DMS153 treated with DMSO at 0.1 percent for 48 hours (cell line): ENCODE results near the gene RCVRN.
"Not testable (repeated sequence)": the region's sequence is repeated elsewhere in the genome, so short reads cannot be mapped to it uniquely, and the experiment has no call there.

Experiments
- DNase-seq: peaks from one replicate; lab custom pipeline; 2025; ENCODE audit not compliant: unreplicated experiment; lab: John Stamatoyannopoulos, UW

The RCVRN gene

DNA sequence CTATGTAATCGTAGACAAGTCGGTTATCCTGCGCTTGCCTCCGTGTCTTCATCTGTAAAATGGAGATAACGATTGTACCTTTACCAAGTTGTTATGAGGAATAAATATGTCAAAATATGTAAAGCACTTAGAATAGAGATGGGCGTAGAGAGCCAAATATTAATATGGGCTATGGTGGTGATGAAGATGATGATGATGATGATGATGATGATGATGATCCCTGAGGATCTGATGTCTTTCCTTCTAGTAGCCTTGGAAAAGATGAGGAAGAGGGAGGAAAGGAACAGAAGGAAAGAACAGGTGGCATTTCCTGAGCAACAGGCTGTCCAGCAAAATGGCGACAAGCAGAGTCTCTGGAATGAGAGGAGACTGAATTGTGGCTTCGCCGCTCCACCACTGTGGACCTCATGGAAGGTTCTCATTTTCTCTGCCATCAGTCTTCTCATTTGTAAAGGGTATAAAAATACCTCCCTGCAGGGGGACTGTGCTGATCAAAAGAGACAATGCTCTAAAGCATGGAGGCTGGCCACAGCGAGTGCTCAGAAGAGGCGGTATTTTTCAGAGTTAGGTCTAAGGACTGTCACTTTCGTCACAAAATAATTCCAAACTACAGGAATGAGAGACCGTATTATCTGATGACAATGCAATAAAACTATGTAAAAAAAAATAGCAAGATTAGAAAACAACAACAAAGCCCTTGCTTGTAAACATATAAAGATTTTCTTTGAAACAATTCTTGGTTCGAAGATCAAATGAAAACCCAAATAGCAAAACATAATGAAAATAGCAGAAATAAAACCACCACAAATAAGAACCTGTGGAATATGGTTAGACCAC lies 17.2 kb upstream of the RCVRN start:
- DNase-seq: no peak

DNA sequence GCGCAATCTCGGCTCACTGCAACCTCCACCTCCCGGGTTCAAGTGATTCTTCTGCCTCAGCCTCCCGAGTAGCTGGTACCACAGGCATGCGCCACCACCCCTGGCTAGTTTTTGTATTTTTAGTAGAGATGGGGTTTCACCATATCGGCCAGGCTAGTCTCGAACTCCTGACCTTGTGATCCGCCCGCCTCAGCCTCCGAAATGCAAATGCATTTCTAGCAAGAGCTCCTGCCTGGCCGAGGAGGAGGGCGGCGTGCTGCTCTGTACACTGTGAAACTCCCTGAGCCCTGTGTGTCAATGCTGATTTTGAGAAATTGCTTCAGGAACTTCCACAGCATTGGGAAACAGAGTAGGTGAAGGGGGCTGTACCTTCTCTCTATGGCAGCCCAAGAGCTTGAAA lies 16.1 kb upstream of the RCVRN start:
- DNase-seq: not testable (repeated sequence)

DNA sequence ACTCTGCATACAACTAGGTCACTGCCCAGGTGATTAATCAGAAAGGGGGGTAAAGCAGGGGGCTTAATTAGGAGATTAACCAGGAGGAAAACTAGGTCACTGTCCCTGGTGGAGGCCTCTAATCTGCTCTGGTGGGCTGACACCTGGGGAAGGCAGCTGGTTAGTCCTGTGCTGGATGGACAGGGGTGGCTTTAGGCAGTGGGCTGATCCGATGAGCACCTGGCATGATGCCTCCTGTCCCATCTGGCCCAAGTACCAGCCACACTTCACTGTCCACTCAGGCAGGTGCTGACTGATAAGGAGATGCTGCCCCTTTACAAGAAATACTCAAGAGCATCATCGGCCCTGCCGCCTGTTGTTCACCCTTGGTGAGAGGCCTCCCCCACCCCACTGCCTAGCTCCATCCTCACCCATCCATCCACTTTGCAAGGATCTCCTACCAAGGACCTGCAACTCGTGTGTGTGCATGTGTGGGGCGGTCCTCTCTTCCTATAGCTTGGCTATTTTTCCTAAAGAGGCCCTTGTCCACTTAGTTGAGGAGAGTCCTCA lies 13.8 kb upstream of the RCVRN start:
- no peak for DNase-seq

DNA sequence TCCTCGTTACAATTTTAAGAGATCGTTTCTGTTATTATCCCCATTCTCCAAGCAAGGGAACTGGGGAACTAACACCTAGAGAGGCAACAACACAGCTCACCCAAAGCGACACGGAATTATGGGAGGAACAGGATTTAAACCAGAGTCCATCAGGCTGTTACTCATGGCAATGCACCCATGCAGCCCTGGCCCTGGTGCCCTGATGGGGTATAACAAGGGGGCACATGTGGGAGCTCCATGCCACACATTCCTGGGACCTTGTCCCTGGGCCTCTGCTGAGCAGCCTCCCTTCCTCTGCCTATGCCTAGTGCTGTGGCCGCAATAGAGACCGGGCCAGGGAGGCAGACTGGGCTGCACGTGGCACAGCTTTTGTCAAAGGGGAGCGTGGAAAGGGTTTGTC lies 13.3 kb upstream of the RCVRN start:
- no peak for DNase-seq

DNA sequence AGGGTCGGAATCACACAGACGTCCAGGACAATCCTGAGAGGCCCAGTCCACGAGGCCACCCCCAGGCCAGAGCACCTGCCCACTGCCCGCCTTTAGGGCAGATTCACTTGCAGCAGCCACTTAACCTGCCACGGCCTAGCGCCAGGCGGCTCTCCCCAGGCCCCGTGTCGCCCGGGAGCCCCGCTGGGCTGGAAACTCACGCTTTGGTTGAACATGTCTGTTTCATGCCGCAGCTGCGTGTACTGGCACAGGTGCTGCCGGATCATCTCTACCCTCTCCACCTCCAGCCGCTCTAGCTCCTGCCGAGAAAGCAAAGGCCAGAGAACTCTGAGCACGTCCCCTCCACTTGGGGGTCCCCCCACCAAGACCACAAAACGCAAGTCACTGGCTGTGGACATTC lies 12.7 kb upstream of the RCVRN start:
- DNase-seq: no peak

DNA sequence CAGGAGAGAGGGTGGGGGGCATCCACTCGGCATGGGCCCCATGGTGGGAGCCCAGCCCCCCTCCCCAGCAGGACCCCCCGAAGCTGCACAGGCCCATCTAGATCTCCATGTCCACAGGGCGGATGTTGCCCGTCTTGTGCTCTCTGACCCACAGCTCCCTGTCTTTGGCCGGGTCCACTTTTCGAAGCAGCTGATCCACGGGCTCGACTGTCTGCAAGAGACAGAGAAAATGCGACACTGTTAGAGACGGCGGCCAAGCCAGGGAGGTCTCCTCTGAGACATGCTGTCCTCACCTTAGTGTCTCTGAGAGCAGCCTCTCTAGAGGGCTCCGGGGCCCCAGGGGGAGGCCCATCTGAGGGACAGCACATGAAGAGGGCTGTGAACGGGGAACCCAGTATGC lies 12.1 kb upstream of the RCVRN start:
- DNase-seq: no peak

DNA sequence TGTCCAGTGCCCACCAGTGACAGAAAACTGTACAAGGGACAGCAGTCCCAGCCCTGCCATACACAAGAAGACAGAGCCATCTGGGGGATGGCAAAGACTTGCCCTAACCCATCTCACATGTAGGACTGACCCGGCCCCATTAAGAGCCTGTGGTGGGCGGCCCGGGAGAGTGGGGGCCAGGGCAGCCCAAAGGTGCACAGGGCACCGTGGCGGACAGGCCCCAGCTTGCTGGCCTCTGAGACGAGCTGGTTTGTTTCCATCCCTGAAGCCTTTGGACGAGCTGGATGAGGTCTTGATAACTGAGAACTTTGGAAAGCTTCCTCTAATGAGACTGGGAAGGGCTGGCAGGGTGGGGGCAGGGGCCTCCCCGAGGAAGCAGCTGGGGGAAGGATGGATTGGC lies 11.0 kb upstream of the RCVRN start:
- no peak for DNase-seq

DNA sequence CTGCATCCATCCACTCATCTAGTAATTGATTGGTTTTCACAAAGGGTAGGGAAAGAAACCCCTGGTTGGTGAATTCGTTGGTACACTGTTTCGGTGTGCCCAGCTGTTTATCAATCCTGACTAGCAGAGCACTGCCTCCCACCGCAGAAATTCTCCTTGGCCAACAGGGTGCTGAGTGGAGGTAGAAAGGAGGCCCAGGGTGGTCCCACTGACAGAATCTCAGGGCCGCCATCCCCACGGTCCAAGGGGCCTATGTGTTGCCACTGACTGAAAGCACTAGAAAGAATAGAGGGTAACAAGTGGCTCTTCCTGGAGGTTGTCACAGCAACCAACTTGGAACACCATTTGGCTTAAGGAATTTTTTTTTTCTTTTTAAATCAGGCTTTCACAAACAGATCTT lies 8.4 kb upstream of the RCVRN start:
- DNase-seq: no peak

DNA sequence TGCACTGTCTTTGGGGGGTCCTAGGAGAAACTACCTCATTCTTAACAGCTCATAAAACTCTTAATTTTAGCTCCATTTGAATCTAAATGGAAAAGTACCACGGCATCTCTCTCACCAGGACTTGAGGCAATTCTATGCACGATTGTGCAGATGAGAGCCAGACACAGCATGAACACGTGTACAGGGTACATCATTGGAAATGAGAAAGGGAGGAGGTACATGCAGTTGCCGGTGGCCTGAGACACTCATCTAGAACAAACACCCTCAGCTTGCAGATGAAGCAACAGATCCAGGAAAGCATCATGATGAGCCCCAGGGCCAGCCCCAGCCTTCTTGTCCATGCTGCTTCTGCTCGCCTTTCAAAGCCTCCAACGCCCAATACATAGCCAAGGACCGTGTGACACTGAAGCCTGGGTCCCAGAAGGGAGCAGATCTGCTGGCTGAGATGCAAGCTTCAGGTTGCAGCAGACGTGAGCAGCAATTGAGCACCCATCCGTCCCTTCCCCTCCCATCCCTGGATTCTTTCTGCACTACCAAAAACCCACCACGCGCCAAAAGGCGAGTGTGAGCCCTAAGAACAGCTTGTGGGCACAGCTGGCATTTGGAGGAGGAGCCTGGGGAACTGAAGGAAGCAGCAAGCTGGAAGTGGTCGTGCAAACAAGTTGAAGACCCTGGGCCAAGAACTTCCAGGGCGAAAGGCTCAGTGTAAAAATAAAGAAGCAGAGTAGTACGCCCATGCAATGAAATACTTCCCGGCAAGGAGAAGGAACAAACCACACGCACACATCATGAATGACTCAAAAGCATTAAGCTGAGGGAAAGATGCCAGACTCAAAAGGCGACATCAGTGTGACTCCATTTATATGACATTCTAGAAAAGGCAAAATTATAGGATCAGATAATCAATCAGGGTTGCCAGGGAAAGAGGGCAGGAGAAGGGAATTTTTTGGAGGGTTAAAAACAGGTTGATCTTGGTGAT lies 7.3 kb upstream of the RCVRN start:
- DNase-seq: no peak

DNA sequence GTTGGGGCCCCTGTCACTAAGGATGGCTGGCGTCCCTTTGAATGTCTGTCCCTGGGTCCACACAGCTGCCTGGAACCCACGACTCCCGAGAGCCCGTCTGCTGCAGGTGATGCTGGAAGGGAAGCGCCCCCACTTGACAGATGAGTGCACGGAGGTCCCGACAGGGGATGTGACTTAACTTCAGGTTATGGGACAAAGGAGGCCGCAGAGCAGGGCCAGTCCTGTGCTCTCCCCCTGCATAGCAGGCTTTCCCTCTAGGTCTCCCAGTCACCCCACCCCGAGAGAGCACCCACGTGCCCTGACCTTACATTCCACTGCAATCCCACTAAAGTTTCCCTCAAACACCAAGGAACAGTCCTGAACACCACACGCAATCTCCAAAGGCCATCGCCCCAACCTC lies 6.0 kb upstream of the RCVRN start:
- DNase-seq: no peak

DNA sequence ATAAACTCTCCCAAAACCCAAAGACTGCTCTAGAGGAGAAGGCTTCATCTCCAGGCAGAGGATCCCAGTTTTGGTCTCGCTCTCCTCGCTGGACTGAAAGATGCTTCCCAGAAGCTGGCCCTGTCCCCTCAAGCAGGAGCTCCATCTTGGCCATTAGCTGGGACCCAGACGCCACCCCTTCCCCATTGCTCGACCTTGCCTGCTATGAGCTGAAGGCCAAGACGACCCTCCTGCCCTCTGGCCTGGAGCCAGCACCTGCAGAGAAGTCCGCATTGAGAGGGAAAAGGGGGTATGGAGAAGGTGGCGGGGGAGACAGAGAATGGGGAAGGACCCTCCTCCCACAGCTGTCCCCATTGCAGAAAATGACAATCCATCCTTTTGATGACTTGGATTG lies 3.6 kb upstream of the RCVRN start:
- DNase-seq: no peak

DNA sequence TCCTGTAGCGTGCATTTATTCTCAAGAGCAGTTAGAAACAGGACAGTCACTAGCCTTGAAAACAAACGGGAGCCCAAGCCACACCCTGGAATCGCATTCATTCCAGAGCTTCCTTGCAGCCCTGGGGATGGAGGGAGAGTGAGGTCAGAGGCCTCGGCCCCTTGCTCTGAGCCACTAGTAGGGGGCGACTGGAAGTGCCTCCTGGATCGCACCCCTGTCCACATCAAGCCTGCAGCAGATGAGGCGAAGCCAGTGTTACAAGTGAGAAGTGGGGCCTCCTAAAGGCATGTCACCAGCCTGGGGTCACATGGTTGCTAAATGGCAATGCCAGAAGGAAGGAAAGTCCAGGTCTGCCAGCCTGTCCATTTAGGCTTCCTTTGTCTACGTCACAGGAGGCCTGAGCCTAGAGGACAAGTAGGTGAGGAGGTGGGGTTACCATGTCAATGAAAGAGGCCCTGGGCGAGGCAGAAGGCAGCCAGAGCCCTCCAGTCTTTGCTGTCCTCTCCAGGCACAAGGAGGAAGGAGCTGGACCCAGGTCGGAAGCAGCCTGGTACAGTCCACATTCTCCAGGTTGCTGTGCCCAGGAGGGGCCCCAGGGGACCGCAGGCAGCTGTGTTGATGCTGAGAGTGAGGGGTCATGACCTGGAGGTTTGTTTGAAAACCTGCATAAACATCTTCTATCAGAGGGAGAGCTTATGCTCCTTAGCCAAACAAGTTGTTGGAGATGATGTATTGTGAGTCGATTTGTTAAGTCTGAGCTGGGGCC lies 3.0 kb upstream of the RCVRN start:
- DNase-seq: no peak

DNA sequence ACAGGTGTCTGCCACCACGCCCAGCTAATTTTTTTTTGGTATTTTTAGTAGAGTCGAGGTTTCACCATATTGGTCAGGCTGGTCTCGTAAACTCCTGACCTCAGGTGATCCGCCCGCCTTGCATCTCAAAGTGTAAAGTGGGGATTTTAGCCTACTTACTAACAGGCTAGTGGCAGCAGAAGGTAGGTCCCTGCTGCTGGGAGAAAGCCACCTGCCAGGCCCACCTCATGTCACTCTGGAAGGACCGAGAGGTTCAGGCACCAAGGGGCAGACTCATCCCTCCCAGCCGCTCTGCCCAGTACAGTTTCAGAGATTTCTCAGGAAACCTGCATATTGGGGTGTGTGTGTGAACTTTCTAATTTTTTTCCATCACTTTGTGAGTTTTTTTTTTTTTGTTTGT lies 2.1 kb upstream of the RCVRN start:
- no peak for DNase-seq

DNA sequence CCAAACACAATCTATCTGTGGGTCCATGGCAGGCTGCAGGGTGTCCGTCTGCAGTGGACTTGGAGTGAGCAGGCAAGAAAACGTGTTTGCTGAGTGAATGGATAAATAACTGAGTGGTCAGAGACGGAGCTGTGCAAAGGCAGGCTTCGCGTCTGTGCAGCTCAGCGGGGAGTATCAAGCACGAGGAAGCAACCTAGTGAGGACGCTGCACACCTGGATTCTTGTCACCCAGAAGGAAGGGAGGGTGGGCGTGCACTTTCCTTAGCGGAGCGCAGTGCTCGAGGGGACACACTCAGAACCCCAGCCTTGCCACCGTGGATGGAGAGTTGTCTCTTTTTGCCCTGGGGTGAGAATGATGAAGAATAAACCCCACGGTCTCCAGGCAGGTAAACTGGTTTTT lies 1.5 kb upstream of the RCVRN start:
- DNase-seq: no peak

DNA sequence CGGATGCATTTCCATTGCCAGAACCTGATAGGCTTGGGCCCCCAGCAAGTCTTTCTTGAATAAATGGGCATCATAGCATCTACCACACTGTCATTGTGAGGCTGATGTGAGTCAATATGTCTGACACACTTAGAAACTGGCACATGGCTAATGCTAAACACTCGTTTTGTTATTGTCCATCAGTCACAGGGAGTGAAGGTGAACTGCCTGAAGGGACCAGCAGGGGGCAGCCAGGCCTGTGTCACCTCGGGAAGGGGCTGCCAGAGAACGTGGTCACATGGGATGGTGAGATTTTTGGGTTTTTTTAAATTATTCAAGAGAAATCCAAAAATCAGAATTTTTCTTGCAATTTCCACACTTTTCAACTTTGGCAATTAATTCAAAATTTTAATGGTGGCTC lies 831 bp upstream of the RCVRN start:
- no peak for DNase-seq

DNA sequence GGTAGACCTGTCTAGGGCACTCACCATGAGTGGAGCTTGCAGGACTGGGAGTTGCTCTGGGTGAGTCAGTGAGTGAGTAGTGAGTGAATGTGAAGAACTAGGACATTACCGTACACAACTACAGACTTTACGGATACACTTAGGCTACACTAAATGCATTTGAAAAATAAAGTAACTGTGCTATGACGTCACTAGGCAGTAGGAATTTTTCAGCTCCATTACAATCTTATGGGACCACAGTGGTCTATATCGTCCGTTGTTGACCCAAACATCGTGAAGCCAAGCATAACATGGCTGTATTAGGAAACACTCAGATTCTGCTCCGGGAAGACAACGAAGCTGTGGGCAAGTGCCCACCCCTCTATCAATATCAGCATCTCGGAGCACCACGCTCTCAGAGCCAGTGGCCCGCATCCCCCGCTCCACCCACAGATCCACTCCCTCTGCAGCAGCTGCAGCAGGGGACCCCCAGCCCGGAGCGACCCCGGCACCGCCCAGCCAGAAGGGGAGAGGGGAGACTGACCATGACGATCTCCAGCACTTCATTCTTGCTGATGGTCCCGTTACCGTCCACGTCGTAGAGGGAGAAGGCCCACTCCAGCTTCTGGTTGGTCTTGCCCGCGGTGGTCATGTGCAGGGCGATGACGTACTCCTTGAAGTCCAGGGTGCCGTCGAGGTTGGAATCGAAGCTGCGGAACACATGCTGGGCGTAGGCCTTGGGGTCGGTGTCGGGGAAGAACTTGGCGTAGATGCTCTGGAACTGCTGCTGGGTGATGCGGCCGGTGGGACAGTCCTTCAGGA lies 594 bp downstream of the RCVRN start:
- no peak for DNase-seq

DNA sequence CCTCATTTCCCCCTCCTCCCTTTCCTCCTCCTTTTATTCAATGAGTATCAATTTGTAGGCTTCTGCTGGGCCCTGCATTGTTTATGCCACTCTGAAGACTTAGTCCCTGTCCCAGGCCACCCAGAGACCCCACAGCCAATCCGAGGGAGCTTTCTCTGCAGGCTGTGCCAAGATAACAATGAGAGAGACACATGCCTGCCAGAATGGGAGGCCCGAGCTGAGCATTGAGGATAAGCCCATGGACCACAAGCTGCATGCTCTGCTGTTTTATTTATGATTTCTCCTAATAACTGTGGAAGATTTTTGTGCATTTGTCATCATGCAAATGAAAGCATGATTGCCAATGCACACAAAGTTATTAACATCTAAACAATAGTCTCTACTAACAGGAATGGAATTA lies 3.0 kb downstream of the RCVRN start:
- DNase-seq: no peak

DNA sequence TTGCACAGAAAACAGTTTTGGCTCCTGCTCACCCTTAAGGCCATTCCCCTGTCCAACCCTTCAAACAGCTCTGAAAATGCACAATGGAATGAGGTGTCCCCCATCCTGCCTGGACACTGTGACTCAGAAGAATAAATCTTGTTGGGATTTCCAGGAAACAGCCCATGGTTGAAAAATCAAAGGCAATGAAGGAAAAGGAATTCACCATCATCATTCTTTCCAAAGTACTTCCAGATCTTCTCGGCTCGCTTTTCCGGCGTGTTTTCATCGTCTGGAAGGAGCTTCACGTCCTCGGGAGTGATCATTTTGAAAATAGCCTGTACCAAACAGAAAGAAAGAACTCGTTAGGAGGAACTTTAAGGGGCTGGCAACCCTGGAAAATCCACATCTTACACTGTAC lies 4.3 kb downstream of the RCVRN start:
- no peak for DNase-seq

DNA sequence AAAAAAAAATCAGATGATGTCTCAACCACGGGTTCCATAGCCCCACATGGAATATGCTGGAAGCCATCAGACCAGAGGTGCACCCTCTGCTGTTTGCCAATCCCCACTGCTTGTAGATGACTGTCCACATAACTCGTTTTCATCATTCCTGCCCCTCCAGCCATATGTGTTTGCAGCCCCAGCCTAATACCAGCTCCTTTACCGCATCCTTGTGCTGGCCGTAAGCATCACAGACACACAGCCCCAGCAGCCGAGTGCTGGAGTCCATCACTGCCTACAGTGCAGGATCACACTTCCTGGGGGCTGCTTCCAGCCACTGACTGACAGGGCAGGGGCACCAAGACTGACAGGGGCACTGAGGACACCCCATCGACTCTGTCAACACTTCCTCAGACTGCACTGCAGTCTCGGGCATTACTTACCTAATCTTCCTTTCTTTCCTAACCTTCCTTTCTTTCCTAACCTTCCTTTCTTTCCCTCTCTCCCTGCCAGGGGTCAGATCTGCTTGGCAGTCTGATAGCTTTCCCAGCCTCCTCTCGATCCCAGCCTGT lies 5.0 kb downstream of the RCVRN start:
- no peak for DNase-seq
